ENCODE data around the gene TAL2.

The TAL2 gene

GRCh38 chr9:105662184-105663104 lies at the start of gene TAL2:
Gene TAL2 (plus strand): TSS chr9:105662457. CDS start chr9:105662497, 40 bp downstream.
- no peak for DNase-seq

GRCh38 chr9:105621001-105621400 lies 41.3 kb upstream of the TAL2 start:
- no peak for DNase-seq

DNA sequence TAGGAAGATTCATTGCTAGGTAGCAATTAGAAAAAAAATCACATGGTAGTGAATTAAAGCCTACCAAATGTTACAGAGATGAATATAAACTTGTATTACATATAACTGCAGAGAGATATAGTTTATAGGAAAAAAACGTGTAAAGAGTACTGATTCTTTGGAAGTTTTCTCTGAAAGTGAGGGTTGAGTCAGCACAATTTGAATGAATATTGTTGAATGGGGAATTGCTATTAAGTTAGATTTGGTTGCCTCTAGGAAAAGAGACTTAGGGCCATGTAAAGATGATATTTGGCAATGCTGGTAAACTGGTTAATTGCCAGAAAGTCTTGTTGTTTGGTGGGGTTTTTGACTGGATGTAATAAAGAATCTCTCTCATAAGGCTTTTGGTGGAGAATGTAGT lies 37.2 kb upstream of the TAL2 start:
- DNase-seq = no peak

DNA sequence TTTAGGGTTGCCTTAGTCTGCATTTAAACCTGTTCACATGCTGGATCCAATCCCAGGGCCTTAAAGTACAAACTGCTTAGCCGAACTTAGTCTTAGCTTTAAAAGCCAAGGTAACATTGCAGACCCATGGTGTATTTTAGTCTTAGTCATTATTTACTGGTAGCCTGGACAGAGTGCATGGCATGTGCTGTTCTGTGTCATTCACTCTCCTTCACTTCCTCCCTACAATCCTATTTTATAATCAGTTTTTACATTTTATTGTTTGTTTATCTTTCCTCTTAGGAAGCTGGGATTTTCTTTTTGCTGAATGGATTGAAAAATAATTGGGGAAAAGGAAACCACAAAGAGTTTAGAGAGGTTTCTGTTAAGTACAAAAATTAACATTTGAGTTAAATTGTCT lies 29.4 kb upstream of the TAL2 start:
- DNase-seq = no peak

DNA sequence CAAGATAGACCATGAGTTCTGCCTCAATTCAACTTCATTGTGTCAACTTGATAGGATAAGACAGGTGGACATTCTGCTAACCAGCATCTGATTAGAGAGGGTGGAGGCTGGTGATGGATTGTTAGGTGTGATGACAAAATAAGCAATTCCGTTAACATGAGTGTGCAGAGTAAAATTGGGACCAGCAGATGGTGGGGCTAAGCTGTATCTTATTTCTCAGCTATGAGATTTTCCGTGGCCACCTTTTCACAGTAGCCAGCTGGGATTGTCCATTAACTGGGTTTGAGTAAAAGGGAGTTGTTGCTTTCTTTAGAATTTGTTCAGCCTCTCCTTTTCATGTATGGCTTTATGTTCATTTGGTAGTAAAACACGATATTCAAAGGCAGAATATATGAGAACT lies 28.8 kb upstream of the TAL2 start:
- no peak for DNase-seq

GRCh38 chr9:105636331-105636730 lies 25.9 kb upstream of the TAL2 start:
- DNase-seq = no peak

- DNase-seq = no peak
These were observed 24.4 kb upstream of the TAL2 start for GRCh38 chr9:105637787-105638395.

DNA sequence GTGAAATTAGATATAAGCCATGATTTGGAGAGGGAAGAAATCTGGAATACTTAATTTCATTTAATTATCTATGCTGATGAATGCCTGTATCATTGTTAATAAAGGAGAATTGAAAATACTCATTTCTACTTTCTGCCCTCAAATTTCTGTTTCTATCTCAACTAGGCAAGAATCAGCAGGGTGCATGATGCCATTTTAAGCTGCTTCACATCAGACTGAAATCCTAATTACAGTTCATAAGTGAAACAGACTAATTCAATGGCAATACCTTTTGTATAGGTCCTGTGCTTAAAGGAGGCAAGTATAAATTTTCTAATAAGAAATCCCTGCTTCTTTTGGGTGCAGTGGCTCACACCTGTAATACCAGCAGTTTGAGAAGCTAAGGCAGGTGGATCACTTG lies 22.3 kb upstream of the TAL2 start:
- DNase-seq = no peak

- no peak for DNase-seq
These were observed 18.5 kb upstream of the TAL2 start for GRCh38 chr9:105643795-105644194.

DNA sequence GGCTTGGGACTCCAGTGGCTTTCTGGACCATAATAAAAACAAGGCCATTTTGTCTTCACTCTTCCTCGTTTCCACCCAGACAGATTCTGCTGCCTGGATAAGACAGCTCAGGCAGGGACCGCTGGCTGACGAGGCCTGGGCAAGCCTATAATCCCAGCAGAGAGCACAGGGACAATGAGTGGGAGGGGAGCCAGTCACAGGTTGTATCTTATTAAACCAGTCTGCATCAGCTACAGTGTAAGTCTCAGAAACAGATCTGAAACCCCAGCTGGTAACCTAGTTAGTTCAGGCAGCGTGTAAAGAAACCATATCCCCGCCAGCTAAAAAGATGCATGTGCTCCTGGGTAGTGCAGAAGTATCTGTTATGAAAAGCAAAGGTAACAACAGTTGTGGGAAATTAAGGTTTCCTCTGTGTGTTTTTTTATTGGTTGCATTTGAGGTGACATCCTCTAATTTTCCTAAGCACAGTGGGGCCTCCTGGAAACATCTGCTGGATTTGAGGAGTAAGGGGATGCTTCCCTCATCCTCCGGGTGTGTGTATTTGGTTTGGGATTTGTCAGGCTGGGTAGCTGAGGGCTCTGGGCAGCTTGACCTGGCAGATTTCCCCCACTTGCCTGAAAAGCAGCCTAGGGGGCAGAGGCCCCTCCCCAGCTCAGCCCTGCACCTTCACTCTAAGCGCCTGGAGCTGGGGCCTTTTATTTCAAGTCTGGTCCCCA lies 15.2 kb upstream of the TAL2 start:
- DNase-seq = no peak

DNA sequence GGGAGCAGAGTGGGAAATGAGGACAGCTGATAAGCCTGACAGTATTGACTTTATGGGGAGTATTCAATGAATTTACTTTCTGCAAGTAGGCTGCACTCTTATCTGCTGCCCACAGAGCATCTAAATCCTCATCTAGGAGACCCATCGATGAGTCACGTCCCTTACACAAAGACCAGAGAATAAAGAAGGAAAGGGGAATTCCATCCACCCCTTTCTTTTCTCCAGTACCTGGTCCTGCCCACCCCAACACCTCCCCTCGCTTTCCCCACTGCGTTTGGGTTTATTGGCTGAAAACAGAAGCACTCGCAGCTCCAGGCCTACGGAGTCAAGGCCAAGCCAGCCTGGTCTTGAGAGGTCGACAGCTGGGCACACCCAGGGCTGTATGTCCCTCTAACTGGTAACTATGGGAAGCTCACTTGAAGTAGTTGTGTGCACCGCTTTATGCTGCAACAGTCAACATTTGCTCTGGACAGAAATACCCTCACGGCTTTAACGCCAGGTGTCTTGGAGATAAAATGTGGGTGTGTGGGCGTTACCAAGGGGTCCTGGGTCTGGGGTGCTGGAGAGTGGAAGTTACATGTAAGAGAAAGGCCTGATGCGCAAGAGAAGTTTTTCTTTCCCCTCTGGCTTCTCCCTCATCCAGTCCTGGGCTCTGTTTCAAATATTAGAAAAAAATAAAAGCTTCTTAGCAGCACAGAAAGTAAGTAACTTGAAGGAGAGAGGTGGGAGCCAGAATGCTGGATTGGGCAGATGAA lies 14.5 kb upstream of the TAL2 start:
- DNase-seq = no peak

DNA sequence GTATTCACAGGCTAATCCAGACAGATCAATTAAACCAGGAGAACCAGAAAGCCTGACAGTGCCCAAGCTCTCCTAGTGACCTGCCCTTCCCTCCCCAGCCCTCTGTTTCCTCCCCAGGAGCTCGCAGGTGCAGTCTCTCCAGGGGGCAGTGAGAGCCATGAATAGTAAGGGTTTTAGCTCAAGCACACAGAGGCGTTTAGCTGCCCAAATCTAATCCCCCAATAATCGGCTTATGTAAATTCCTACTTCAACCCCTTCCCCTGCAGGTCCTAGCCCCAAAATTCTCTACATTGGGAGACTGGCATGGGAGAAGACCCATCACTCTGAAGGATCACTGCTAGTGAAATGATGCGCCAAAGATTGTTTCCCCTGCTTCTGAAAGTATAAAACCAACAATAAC lies 10.5 kb upstream of the TAL2 start:
- no peak for DNase-seq

DNA sequence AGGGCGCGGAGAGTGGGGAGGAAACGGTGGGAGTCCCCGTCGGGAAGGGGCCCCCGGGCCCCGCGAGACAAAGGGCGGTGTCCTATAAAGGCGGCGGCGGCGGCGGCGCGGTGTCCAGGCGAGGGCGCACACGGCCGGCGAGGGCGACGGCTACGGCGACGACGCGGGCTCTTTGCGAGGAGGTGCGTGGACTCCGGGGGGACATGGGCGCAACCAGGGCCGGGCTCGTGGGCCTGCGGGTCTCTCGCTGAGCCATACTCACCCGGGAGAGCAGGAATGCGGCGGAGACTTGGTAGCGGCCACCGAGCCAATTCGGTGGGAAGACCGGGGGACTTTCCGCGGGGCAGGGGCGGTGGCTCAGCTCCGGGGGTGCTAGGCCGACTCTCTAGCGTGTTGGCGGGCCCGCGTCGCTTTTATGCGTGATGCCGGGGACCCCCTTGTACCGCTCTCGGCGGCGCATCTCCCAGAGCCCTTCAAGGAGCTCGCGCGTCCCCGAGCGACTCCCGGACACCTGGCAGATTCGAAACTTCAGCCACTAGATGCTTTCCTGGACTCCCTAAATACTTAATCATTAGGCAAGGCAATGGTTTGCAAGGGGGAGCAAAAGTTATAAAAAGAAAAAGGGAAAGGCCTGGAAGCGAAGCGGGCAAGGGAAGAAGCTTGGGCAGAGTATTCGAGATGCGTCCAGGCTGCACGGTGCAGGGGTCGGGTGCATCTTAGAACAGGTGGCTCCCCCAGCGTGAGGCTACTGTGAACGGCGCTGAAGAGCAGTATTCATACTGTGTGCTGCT lies 5.9 kb upstream of the TAL2 start:
- DNase-seq = no peak

GRCh38 chr9:105658351-105658750 lies 3.9 kb upstream of the TAL2 start:
- no peak for DNase-seq

DNA sequence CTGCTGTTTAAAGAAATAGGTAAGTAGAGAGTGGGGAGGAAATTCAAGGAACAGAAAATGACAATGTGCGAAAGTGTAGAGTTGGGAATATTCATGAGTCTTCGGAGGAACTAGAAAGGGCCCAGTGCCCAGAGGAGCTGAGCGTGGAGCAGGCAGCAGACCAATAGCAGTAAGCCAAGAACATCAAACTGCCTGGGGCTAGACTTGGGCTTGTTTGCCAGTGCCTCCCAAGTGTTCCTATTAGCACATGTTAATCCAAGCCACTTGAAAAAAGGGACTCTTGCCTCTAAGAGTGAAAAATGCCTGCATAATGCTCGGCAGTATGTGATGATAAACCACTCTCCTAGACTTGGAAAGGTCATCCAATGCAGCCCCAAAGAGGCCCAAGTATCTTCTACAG lies 1.2 kb upstream of the TAL2 start:
- DNase-seq = no peak

GRCh38 chr9:105663914-105664313 lies 1.7 kb downstream of the TAL2 start:
- DNase-seq = no peak

DNA sequence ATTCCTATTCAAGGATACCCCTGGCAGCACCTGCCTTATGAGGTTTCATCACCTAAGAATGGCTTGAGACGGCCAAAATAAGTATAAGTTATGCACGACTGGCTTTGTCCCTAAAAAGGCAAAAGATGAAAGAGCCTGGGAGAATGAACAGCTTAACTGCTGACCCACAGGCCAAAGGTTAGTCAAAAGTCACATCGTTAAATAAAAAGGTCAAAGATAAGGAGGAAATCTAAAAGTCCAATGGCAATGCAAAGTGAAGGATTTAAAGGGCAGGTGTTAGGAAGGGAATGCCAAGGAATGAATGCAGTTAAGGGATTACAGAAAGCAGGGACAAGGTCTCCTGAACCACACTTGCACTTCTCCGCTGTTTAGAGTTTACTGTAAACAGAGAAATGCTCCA lies 5.6 kb downstream of the TAL2 start:
- no peak for DNase-seq

GRCh38 chr9:105670315-105670714 lies 8.1 kb downstream of the TAL2 start:
- DNase-seq = no peak

DNA sequence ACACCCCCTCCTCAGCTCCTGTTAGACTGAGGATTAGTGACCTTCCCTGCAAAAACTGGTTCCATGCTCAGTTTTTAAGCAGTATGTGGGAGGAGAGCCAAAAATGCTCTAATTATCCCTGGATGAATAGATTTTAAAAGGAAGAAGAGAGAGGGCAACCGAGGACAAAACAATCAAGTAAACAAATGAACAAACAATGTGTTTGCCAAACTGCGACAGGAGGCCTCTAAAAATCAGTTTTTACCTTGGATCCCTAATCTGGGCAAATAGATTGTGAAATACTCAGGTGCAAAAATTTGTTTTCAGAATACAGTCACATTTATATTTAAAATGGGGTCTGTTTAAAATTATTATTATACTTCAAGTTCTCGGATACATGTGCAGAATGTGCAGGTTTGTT lies 8.5 kb downstream of the TAL2 start:
- no peak for DNase-seq

- DNase-seq = no peak
These were observed 10.5 kb downstream of the TAL2 start for GRCh38 chr9:105672711-105673234.

- no peak for DNase-seq
These were observed 11.7 kb downstream of the TAL2 start for GRCh38 chr9:105673850-105674387.

Measured in stimulated activated CD4-positive, alpha-beta T cell treated with anti-CD3 and anti-CD28 coated beads, Interleukin-1b, Interleukin-23, amount 100 ng/mL, for 48 hours (primary cell).